Measurements from ENCODE around the gene PTPRD.

Gene PTPRD

DNA sequence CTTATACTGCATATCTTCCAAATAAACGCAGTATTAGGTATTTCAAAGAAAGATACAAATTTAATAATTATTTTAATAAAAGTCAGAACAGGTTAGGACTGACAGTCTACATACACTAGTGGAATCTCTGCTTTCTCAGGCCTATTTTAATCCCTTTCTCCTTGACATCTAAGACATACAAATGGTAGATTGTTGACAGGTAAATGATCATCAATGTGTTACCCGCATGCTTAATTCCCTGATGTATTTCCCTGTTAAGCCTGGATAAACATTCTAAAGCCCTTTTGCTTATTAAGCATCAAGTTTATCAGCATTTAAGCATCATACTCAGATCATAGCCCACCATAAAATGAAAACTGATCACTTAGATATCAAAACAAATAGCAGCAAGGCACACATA is 576.7 kb downstream of the PTPRD start:
- in situ Hi-C loops (cut with MboI; ENCODE audit: low pct_unique_long_range_greater_than_20kb, low sequenced_read_pairs, unreplicated experiment) = no loop called here
- TF ChIP-seq, protein P1, sequence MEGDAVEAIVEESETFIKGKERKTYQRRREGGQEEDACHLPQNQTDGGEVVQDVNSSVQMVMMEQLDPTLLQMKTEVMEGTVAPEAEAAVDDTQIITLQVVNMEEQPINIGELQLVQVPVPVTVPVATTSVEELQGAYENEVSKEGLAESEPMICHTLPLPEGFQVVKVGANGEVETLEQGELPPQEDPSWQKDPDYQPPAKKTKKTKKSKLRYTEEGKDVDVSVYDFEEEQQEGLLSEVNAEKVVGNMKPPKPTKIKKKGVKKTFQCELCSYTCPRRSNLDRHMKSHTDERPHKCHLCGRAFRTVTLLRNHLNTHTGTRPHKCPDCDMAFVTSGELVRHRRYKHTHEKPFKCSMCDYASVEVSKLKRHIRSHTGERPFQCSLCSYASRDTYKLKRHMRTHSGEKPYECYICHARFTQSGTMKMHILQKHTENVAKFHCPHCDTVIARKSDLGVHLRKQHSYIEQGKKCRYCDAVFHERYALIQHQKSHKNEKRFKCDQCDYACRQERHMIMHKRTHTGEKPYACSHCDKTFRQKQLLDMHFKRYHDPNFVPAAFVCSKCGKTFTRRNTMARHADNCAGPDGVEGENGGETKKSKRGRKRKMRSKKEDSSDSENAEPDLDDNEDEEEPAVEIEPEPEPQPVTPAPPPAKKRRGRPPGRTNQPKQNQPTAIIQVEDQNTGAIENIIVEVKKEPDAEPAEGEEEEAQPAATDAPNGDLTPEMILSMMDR (IDR thresholded peaks at IDR 0.05; ENCODE audit: extremely low read depth, insufficient read depth, missing control alignments) = no peak
- DNase-seq (ENCODE audit: low spot score) = no peak

DNA sequence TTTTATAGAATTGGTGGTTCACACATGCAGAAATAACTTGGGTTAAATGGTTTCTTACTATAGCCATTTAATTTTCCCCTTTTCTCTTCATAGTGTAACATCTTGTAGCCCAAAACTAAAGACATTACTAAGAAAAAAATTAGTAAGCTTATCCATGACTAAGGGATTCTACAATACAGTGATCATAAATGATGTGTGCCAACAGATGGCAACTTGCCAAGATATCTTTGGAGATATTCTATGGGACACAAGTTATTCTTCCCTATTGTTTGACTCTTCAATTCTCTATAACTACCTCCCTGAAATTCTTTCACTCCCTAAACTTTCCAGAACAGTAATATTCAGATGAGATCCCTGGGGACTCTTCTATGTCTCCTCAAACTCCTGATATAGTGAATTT is 580.6 kb downstream of the PTPRD start:
- in situ Hi-C loops (cut with MboI; ENCODE audit: low pct_unique_long_range_greater_than_20kb, low sequenced_read_pairs, unreplicated experiment) = no loop called here
- TF ChIP-seq, protein P1 (IDR thresholded peaks at IDR 0.05; ENCODE audit: extremely low read depth, insufficient read depth, missing control alignments) = no peak
- no peak for DNase-seq (ENCODE audit: low spot score)

DNA sequence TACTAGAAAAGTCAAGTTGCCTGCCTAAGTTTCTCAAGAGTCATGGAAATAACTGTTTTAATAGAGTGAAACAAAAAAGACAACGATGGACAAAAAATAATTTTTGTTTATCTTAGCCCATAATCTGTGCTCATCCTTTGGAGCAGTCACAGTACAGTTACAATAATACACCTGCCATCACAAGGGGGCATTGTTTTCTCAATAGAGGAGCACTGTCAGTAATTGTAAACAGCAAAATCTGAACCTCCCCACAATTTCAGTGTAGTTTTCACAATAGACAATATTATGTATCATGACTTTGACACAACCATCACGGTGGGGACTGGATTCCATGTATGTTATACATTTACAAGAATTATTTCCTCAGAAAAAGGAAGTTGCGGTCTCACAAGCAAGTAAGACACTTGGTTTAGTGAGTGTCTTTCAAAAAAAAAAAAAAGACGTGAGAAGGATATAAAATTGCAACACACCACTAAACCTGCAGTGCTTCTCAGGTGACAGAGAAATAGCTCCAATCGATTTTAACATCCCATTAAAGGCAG is 586.3 kb downstream of the PTPRD start:
- in situ Hi-C loops (cut with MboI; ENCODE audit: low pct_unique_long_range_greater_than_20kb, low sequenced_read_pairs, unreplicated experiment) = no loop called here
- DNase-seq (ENCODE audit: low spot score) = no peak
- TF ChIP-seq, protein P1 (IDR thresholded peaks at IDR 0.05; ENCODE audit: extremely low read depth, insufficient read depth, missing control alignments) = no peak

DNA sequence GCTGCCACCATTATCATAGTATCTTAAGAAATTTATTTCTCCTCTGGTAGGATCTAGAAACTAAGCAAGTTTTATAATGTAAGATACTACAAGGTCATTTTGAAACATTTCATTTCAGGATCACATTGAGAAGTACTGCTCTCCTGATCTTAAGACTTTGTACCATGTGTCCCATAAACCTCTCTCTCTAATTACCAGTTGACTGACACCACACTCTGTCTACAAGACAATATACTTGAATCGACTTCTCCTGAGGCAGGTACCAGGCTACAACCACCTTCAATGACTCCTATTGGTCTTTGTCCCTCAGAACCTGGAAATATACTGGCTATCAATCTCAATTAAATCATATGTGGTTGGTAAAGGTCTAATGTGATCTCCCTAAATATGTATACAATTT is 597.0 kb downstream of the PTPRD start:
- TF ChIP-seq, protein P1 (IDR thresholded peaks at IDR 0.05; ENCODE audit: extremely low read depth, insufficient read depth, missing control alignments) = no peak
- in situ Hi-C loops (cut with MboI; ENCODE audit: low pct_unique_long_range_greater_than_20kb, low sequenced_read_pairs, unreplicated experiment) = no loop called here
- no peak for DNase-seq (ENCODE audit: low spot score)

DNA sequence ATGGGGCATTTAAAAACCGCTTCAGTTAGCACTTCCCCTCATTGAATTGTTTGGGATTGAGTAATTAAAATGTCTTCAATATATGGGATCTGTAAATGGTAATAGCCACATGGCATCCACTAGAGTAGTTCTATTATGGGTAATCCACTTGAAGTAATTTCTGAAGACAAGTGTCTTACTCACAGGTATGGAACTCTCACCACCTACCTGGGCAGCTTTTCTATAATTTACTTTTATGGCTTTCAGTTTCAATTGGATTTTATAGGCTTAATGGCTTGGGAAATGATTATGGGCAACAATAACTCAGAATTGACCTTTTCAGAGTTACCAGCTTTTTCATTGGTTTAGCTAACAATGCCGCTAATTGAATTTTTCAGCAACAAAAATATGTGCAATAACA is 597.9 kb downstream of the PTPRD start:
- TF ChIP-seq, protein P1 (IDR thresholded peaks at IDR 0.05; ENCODE audit: extremely low read depth, insufficient read depth, missing control alignments) = no peak
- in situ Hi-C loops (cut with MboI; ENCODE audit: low pct_unique_long_range_greater_than_20kb, low sequenced_read_pairs, unreplicated experiment) = no loop called here
- no peak for DNase-seq (ENCODE audit: low spot score)

DNA sequence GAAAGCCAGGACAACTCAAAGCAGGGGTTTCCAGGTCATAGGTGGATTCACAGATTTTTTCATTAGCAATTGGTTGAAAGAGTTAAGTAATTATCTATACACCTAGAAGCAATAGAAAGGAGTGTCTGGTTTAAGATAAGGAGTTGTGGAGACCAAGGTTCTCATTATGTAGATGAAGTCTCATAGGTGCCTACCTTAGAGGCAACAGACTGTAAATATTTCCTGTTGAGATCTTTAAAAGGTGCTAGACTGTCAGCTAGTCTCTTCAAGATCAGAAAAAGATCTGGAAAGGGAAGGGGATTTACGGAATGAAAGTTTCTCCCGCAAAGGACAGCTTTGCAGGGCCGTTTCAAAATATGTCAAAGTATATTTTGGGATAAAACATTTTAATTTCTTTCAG is 603.4 kb downstream of the PTPRD start:
- TF ChIP-seq, protein P1 (IDR thresholded peaks at IDR 0.05; ENCODE audit: extremely low read depth, insufficient read depth, missing control alignments) = no peak
- in situ Hi-C loops (cut with MboI; ENCODE audit: low pct_unique_long_range_greater_than_20kb, low sequenced_read_pairs, unreplicated experiment) = no loop called here
- no peak for DNase-seq (ENCODE audit: low spot score)

Data from GM13977 (cell line).